Right cardiac atrium (tissue), 5 donors: ENCODE results near the gene AOC1. TPM values are rescaled to one million over a fixed set of nuclear protein-coding genes. Genes with fewer than 3 reads are reported as not detected.
"Not testable (repeated sequence)": the region's sequence is repeated elsewhere in the genome, so short reads cannot be mapped to it uniquely, and the experiment has no call there.

ENCODE experiments used
- ATAC-seq, 2 donors: fragments of 200-7000 bp; cut with Tn5 transposase; one replicate each; pipeline versions ENCODE4 v1.8.0 to v1.9.1; 2020; ENCODE audit warnings: moderate library complexity in 2 of 2, mild to moderate bottlenecking in 1 of 2
- DNase-seq, 3 donors: peaks; one replicate each; pipeline ENCODE4 v3.0.0-alpha.2; 2020
- H3K27ac ChIP-seq: one replicate; pipeline ENCODE4 v1.5.1; 2013; ENCODE audit warnings: mild to moderate bottlenecking, low read length, control low read depth, moderate library complexity
- H3K27me3 ChIP-seq: one replicate; pipeline ENCODE4 v1.6.1; 2013; ENCODE audit not compliant: control insufficient read depth, insufficient read depth
- H3K4me1 ChIP-seq: one replicate; pipeline ENCODE4 v1.6.1; 2013; ENCODE audit warnings: low read length; ENCODE audit not compliant: control insufficient read depth, insufficient read depth
- H3K4me3 ChIP-seq: one replicate; pipeline ENCODE4 v1.5.1; 2013; ENCODE audit warnings: low read length, control low read depth
- H3K9me3 ChIP-seq: one replicate; pipeline ENCODE4 v1.6.1; 2013; ENCODE audit warnings: low read length; ENCODE audit not compliant: control insufficient read depth
- WGBS: extraction: QIAGEN DNeasy Blood & Tissue Kit; methylation state at CpG from one replicate; pipeline ENCODE4 v1.1.7; 2013; 5-methylcytosine and 5-hydroxymethylcytosine counted together
- intact Hi-C, 4 donors: fragments of 100-400 bp; cut with DNase I; formaldehyde crosslinking; loops; one replicate each; pipeline versions ENCODE4 v1.11.0 to v1.14.0; 2022 to 2023
- polyA plus RNA-seq: library from polyadenylated mRNA; stranded (reverse); fragments of 200-250 nt; gene quantifications from one replicate; pipeline ENCODE4 v1.2.3, GENCODE V29; 2013
- total RNA-seq, 4 donors: library from RNA; stranded (reverse); fragmentation: NEBNext Ultra II Directional; extraction: Animal tissue kit (Norgen Biotek cat#: 25700); gene quantifications; one replicate each; pipeline ENCODE4 v1.2.1, GENCODE V29; 2021
- donor health status: healthy with polysubstance abuse.
- donor health status: DM: no; HTN: yes; CAD: no.
- donor health status: DM: no; HTN: no; CAD: no.
- donor health status: DM: no; HTN: yes; CAD: no; lungs with severe emphysema.
- donor health status: DM: yes; HTN: yes; CAD: no.

The AOC1 gene
- total and polyA plus RNA-seq, 5 donors, result 0.17 to 0.40 TPM; not detected in 3

DNA sequence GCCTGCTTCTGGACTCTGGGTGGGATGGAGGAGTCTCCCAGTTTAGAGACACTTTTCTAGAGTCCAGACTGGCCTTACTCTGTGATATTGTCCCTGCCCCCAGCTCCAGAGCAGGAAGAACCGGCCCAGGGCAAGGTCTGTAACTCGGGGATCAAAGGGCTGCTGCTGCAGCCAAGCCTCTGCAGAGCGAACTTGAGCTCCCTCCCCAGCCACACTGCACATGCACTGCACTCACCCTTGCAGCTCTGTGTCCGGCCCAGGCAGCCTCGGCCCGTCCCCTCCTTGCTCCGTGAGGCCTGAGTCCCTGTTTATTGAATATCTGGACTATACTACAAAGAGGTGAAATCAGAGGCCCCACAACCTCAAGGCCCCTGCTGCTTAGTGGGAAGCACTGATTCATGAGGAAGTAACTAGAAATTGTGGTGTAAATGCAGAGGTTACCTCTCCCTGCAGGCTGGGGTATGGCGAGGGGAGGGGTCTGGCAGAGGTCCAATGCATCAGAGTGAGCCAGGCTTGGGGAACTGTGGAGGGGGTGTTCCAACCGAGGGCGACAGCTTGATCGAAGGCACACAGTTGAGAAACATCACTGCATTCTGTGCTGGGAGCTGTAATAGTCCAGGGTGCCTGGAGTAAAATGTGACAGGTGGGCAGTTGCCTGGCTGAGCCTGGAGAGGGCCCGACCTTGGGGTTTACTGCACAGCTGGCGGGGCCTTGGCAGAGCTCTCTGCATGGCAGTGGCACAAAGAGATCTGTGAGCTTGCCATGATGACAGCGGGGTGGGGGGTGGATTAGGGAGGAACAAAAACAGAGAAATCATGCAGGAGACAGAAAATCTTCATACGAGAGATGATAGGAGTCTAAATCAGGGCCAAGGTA lies 49.1 kb downstream of the AOC1 start:
- intact Hi-C loops, result loop anchor here in 1 of 4 donors (10.0 kb wide), 1 partner anchor 53 kb away; no protein-coding TSS in a partner anchor
- no peak overlapping the region for H3K27ac ChIP-seq
- H3K9me3 ChIP-seq, result no peaks in the 10 kb centered on the region
- 37% methylated on average over 15 of the region's 15 CpGs for WGBS
- DNase-seq, result peak in 1 of 3 donors; percentile 57
- H3K27me3 ChIP-seq, result no peaks in the 10 kb centered on the region
- peaks cover 3% of the 10 kb centered on the region for H3K4me1 ChIP-seq
- no peak overlapping the region for H3K4me3 ChIP-seq
- ATAC-seq, result no peak

DNA sequence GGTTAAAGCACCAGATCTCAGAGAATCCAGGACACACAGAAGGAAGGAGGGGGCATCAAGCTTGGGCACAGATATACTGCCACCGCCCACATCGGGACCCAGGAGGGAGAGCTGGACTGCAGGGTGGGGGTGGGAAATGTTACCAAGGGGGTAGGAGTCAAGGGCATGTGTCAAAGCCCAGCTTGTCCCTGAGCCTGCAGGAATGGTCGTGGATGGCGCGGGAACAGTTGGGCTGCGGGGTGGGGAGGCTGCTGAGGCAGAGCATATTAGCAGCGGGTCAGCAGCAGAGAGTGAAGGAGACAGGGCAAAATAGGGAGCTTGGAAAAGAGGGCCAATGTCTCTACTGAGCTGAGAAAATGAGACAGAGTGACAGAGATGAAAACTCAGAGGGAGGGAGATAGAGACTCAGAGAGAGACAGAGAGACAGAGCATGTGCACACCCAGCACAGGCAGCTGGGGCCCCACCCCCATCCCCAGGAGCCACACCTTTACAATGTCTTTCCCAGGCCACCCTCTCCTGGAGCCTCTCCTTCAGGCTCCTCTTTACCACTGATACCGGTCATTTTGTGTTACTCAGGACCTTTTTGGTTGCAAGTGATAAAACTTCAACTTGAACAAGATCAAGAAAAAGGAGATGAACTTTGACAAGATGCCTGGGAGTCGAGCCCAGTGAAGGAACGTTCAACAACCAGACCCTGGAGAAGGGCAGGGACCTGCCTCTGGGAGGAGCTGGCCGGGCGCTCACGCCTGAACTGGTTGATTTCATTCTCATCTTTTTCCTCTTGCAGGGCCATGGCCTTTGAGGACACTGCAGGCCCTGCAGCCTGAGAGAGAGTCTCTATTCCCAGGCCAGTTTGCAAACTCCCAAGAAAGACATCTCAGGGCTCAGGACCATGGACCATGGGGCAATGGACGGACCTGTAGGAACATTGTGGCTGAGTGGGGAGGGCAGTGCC lies 50.0 kb downstream of the AOC1 start:
- H3K27ac ChIP-seq, result peak overlapping the region; percentile 23

DNA sequence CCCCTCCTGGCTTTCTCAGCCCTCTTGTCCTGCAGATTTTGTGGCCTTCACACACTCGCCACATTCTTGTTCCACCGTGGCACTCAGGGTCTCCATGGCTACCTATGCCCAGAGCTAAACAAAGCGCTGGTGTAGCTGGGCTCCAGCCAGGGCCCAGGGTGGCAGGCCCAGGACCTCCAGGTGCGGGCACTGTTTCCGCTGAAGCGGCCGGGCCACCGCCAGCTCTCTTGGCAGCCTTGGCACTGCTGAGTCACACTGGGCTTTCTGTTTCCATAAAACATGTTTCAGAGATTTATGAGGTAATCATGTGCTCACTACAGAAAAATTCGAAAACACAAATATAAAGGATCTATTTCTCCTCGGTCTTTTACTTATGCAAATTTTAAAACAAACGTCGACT lies 51.3 kb downstream of the AOC1 start:
- ATAC-seq (peak; percentile 88 to 90), DNase-seq (peak; percentile 72 to 88 (median 86))
- Histone ChIP-seq H3K4me3 (no peak overlapping the region), H3K27me3 (no peaks in the 10 kb centered on the region), H3K27ac (peak overlapping the region; percentile 5), H3K4me1 (peaks cover 3% of the 10 kb centered on the region), H3K9me3 (no peaks in the 10 kb centered on the region)
- WGBS, result 46% methylated on average over 12 of the region's 12 CpGs
- intact Hi-C loops, result loop anchor here in 1 of 4 donors (10.0 kb wide), 1 partner anchor 51 kb away; no protein-coding TSS in a partner anchor

More for the DNA sequence above, 50.0 kb downstream of the AOC1 start:
- intact Hi-C loops, result loop anchor here in 1 of 4 donors (10.0 kb wide), 1 partner anchor 52 kb away; no protein-coding TSS in a partner anchor
- H3K27me3 ChIP-seq, result no peaks in the 10 kb centered on the region
- DNase-seq, result no peak
- ATAC-seq, result no peak
- no peak overlapping the region for H3K4me3 ChIP-seq
- WGBS, result 61% methylated on average over 14 of the region's 14 CpGs
- no peaks in the 10 kb centered on the region for H3K9me3 ChIP-seq
- H3K4me1 ChIP-seq, result peaks cover 3% of the 10 kb centered on the region

DNA sequence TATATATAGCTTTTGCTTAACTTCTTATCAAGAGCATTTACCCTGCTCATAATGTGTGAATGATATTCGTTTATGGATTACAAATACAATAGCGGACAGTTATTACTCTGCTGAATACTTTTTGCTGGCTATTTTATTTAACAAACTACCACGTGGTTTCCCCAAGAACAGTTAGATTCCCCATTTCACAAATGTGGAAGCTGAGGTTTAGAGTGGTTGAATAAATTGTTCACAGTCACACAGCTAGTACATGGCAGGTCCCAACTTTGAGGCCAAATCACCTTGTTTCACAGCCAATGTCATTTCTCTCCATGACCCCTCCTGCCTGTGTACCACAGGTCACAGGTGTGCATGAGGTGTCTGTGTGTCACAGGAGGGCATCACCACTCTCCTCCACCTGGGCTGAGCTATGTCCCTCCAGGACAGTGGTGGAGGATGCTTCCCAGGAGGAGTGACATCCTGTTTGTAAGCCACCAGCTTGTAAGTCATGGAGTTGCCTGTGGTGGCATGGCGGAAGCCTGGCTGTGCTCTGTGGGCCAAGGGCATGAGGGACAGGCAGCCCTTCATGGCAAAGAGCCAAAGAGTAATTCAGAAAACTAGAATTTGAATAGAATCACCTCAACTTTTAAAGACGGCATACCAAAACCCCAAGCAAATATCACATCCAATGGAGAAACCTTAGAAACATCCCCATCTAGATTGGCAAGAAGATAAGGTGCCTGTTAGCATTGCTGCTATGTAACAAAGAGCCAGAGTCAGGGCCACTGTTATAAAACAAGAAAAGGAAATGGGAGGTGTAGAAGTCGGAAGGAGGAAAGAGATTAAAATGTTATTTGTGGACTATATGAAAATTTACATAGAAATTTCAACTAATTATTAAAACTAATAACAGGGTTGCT lies 51.9 kb downstream of the AOC1 start:
- Histone ChIP-seq H3K27me3 (no peaks in the 10 kb centered on the region), H3K4me3 (no peak overlapping the region), H3K27ac (no peak overlapping the region), H3K4me1 (peaks cover 3% of the 10 kb centered on the region), H3K9me3 (no peaks in the 10 kb centered on the region)
- intact Hi-C loops, result loop anchor here in 1 of 4 donors (10.0 kb wide), 1 partner anchor 51 kb away; no protein-coding TSS in a partner anchor
- ATAC-seq (peak in 1 of 2 donors; percentile 7), DNase-seq (no peak)
- WGBS, result 61% methylated on average over 6 of the region's 6 CpGs

DNA sequence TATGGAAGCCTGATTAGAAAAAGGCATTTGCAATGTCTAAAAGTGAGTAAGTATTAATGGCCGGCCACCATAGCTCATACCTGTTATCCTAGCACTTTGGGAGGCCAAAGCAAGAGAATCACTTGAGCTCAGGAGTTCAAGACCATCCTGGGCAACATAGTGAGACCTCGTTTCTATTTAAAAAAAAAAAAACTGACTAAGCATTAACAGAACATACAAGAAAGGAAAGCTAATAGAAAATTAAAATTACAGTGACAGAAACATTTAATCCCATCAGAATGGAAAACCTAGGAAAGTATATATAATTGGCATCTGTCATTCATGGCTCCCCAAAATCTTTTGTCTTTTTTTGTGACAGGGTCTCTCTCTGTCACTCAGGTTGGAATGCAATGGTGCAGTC lies 55.9 kb downstream of the AOC1 start:
- H3K27me3 ChIP-seq, result no peaks in the 10 kb centered on the region
- DNase-seq (no peak), ATAC-seq (no peak)
- peaks cover 3% of the 10 kb centered on the region for H3K4me1 ChIP-seq
- no peak overlapping the region for H3K4me3 ChIP-seq
- 78% methylated on average over 2 of the region's 2 CpGs for WGBS
- H3K9me3 ChIP-seq, result no peaks in the 10 kb centered on the region
- H3K27ac ChIP-seq, result no peak overlapping the region
- intact Hi-C loops, result loop anchor here in 1 of 4 donors (10.0 kb wide), 1 partner anchor 47 kb away; no protein-coding TSS in a partner anchor

DNA sequence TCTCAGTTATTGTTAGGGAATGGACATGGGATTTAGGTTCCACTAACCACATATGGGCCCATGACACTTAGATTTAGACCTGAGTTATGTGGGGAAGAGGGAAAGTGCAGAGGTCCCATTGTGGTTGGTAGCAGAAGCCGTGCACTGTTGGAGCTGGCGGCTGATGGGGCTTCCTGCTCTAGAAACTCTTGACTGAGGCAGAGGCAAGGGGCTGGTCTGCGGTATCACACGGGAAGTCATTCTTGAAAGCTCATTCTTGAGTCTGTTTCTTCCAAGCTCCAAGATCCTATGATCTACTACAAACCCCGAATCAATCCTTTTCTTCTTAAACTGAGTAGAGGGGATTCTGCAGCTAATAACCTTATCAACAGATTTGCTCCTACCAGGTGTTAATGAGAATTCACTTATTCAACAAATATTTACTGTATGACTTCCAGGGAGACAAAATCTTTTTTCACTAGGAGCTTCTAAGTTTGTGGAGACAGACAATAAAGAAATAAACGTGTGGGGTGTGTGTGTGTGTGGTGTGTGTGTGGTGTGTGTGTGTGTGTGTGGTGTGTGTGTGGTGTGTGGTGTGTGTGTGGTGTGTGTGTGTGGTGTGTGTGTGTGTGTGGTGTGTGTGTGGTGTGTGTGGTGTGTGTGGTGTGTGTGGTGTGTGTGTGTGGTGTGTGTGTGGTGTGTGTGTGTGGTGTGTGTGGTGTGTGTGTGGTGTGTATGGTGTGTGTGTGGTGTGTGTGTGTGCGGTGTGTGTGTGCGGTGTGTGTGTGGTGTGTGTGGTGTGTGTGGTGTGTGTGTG lies 57.1 kb downstream of the AOC1 start:
- WGBS, result 69% methylated on average over 8 of the region's 8 CpGs

DNA sequence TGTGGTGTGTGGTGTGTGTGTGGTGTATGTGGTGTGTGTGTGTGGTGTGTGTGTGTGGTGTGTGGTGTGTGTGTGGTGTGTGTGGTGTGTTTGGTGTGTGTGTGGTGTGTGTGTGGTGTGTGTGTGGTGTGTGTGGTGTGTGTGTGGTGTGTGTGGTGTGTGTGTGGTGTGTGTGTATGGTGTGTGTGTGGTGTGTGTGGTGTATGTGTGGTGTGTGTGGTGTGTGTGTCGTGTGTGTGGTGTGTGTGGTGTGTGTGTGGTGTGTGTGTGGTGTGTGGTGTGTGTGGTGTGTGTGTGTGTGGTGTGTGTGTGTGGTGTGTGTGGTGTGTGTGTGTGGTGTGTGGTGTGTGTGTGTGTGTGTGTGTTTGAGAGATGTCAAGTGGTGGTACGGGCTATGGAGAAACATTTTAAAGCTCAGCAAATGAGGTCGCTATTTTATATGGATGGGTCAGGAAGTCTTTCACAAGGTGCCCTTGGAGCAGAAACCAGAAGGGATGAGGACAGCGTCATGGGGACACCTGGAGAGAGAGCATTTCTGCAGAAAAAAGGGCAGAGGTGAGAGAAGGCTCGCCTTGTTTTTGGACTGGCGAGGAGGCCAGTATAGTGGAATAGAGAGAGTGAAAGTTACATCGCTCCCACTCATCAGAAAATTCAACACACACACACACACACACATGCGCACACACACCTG lies 58.1 kb downstream of the AOC1 start:
- H3K4me1 ChIP-seq, H3K9me3 ChIP-seq, H3K27me3 ChIP-seq, ATAC-seq, H3K27ac ChIP-seq, intact Hi-C loops, DNase-seq, H3K4me3 ChIP-seq: not testable (repeated sequence)
- WGBS, result 73% methylated on average over 8 of the region's 8 CpGs

More for the DNA sequence above, 57.1 kb downstream of the AOC1 start:
- Histone ChIP-seq H3K27me3 (no peaks in the 10 kb centered on the region), H3K4me3 (no peak overlapping the region), H3K4me1 (peaks cover under 1% of the 10 kb centered on the region), H3K27ac (no peak overlapping the region), H3K9me3 (no peaks in the 10 kb centered on the region)
- intact Hi-C loops, result loop anchor here in 1 of 4 donors (10.0 kb wide), 1 partner anchor 45 kb away; no protein-coding TSS in a partner anchor
- ATAC-seq (no peak), DNase-seq (no peak)

DNA sequence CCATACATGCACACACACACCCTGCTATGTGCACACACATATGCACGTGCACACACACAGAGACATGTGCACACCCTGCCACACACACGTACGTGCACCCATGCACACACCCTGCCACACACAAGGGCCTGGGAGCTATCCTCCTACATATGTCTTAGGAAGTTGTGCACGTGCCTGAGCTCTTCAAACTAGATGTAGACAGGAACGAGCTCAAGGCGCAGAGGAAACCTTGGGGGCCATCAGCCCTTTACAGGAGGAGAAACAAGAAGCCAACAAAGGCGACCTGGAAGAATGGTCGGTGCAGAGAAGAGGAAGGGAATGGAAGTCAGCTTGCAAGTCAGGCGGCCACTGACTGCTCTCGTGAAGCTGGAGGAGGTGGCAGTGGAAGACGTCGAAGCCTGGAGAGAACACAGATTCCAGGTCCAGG lies 58.7 kb downstream of the AOC1 start:
- peak in 1 of 2 donors; percentile 29 for ATAC-seq
- WGBS, result 47% methylated on average over 12 of the region's 12 CpGs
- Histone ChIP-seq H3K9me3 (no peaks in the 10 kb centered on the region), H3K4me1 (no peaks in the 10 kb centered on the region), H3K4me3 (no peak overlapping the region), H3K27ac (no peak overlapping the region), H3K27me3 (no peaks in the 10 kb centered on the region)
- intact Hi-C loops, result no loop called here
- DNase-seq, result no peak
